Measurements from ENCODE around the gene AKAP5.
"Not testable (repeated sequence)": the region's sequence is repeated elsewhere in the genome, so short reads cannot be mapped to it uniquely, and the experiment has no call there.

Gene AKAP5

DNA sequence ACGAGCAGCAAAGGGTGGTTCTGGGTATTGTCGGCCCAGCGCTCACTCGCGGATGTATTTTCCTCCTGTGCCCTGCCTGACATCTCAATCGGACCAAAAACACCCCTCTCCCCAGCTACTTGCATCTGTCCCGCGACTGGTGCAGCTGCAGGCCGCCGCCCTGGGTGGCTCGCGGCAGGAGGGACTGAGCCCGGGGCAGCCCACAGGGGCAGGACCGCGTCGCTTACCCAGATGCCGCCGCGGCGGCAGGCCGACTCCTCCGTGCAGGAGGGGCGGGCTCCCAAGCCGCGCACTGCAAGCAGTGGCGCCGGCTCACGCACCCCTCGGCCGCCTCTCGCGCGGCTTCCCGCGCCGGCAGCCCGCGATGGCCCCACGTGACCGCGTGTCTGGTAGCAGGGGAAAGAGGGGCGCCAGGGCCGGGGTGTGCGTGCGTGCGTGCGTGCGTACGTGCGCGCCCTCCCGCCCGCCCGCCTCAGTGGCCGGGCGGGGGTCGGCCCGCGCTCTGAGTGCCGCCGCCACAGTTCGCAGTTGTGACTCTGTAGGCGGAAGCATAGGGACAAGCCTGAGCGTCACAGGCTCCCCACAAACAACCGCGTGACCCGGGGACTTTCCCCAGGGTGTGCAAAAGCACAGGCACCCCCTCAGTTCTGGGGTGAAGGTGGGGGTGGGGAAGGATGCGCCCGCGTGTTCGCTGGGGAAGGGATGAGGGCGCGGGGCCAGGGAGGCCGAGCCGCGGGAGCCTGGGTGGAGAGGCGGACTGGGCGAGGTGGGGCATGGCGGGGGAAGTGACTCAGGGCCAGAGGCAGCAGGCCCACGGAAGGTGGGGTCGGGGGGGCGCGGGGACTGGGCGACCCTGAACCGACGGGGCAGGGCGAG is 38.4 kb downstream of the AKAP5 start, which contains the start of gene ZBTB25:
Gene ZBTB25 (minus strand): TSS at position 405 of the 876 bp plus-strand sequence. CDS start 13,305 bp downstream, outside the sequence.
- peak; percentile 92 for DNase-seq (ENCODE audit: low read depth)

DNA sequence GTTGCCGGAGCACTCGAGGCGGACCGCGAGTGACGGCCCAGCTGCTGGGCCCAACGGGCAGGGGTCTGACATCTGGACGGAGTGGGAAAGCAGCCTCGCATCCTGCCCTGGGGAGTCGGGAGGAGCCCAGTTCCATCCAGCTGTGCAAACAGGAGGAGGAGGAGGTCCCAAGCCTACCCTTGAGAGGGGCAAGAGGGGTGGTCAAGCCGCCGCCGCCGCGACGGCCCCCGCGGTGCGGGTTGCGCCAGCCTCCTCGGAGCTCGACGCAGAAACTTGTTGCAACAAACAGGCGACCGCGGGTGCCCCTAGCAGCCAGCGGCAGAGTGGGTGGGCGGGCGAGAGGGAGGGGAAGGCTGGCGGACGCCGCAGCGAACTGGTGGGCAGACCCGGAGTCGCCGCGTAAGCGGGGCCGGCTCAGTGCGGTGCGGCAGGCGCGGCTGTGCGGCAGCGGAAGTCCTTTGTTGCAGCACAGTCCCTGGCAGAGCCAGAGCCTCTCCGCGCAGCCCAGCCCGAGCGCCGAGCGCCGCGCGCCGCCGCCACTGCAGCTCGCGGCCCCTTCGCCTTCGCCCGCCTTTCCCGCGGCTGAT is 39.1 kb downstream of the AKAP5 start, which contains the start of gene ZBTB1:
Gene ZBTB1 (plus strand): TSS at position 461 of the 587 bp plus-strand sequence. CDS start 16,735 bp downstream, outside the sequence.
- DNase-seq (ENCODE audit: low read depth), result peak; percentile 88

DNA sequence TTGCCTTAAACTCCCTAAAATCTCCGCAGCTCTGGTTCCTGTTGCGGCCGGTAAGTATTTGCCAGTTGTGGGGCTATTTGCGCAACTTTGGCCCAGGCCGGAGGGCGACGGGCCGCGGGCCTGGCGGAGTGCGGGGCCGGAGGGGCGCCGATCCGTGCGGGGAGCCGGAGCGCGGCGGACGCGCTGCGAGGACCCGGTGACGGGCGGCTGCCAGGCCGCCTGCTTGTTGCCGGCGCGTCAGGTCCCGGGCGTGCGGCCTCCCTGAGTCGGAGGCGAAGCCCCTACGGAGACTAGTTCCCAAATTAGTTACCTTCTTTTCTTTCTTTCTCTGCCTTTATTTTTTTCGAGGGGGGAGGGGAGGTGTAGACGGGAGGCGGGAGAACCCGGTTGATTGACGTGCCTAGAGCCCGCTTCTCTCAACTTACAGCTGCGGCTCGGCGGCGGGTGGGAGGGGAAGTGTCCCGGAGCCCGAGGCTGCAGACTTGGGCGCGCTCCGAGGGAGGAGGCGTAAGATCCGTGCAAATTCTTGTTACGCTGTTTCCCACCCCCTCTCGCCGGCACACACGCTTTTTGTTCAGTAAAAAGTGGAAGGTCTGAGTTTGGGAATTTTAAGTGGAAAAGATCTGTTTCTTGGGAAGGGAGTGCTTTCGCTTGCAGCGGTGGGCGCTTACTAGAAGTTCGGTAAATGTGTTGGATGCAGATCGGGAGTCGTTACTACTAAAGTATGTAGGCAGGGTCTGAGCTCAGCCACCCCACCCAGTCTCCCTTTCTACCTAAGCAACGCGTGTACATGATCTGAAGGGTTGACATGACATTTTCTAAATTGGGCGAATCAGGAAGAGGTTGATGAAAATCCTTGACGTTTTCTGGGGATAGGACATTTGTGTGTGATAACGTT is 39.8 kb downstream of the AKAP5 start:
- DNase-seq (ENCODE audit: low read depth), result peak; percentile 76

DNA sequence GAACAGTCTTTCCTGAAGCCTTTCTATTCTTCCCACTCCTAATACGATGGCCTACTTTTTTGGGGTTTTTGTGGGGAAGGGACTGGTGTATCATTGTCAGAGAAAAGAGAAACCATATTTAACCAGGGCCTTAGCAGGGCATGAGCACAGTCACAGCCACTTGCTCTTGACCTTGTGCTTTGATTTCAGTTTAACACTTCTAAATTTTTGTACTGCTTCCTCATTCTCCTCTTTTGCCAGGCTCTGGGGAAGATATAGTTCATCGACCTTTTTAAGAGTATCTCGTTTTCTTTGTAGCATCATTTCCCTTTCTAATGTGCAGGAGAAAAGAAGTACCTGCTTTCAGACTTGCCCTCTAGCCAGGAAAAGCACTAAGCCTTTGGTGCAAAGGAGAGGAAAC is 41.4 kb downstream of the AKAP5 start:
- DNase-seq (ENCODE audit: low read depth), result no peak

DNA sequence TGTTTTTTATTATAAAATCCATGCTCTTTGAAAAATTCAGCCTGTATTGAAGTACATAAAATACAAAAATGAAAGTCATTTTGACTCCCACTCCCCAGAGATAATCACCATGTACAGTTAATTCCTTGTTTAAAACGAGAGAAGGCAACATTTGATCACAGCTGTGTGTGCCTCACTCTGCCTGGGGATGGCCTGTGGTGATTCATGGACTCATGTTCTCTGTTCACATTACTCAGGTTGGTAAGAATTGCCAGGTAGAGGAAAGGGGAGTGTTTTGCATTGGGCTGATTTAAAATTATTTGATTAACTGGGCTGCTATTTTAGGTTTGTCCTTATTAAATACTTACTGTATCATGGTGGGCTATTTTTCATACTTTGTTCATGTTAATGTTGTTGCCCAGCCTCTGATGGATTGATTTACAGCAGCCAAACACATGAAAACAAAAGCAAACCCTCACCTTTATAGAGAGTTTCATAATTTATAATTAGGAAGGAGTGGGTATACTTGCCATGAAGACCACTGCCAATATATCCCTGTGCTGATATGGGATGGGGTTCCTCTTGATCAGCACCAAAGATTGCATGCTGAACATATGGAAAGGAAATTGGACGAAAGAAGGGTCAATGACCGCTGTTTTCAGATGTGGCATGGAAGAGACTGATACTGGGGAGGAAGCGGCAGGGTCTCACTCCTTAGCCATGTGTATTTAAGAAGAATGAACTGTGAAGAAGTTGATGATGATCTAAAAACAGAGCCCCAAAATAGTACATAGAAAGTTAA is 42.3 kb downstream of the AKAP5 start:
- DNase-seq (ENCODE audit: low read depth), result no peak

DNA sequence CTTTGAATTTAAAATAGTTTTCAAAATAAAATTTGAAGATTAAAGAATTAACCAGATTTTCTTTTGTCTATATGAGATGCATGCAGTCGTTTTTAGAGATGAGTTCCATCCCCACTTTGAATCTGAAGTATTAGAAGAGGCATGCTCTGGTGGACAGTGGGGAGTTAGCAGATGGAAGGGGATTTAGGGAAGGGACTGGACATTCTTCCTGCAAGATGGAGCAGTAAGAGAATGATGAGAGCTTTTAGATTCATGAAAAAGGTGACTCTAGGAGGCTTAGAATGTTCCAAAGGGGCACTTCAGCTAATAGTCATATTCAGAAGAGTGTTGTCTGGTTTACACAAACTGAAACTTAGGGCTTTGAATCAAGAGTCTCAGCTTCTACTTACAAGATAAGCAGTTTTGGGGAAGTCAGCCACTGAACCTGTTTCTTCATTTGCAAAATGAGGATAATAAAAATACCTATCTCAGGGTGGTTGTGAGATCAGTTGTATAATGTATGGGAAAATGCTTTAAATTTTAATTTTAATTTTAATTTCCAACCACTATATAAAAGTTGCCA is 43.0 kb downstream of the AKAP5 start:
- DNase-seq (ENCODE audit: low read depth), result no peak

DNA sequence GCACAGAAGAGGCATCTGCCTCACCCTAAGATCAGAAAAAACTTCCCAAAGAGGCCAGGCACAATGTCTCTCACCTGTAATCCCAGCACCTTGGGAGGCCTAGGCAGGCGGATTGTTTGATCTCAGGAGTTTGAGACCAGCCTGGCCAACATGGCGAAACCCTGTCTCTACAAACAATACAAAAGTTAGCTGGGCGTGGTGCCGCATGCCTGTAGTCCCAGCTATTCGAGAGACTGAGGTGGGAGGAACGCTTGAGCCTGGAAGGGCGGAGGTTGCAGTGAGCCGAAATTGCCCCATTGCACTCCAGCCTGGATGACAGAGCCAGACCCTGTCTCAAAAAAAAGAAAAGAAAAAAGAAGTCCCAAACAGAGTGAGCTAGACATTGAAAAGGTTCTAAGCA is 43.7 kb downstream of the AKAP5 start:
- DNase-seq (ENCODE audit: low read depth), result no peak

DNA sequence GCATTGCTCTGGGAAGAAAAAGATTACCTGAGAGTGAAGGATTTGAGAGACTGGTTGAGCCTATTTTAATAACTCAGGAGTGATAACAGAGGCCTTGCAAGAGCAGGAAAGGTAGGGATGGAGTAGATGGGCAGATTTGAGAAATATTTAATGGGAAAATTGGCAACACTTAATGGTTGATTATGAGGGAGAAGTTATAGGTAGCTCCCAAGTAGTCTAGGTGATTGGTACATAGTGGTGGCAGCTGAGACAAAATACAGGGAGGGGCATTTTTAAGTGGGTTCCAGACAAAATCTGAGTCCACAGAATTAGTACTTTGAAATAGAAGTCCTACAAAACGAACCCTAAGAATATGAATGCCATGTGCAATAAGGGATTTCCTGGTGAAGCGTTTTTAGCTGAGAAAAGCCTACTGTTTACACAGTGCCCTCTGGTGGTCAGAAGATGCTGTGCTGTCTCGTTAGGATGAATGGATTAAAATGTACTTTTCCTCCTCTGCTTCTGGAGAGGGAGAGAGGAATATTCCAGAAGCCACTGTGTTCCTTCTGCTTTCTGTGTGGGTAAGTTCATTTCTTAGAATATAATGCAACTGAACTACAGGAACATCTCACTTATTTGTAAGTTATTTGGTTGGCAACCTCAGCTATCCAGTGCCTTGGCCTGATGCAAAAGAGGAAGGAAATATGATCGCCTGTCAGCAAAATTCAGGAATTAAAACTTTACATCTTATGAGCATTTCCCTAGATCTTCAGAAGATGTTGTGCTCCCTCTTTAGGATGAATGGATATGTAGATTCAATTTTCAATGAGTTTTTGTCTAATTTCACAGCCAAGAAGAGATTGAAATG is 45.7 kb downstream of the AKAP5 start:
- peak; percentile 33 for DNase-seq (ENCODE audit: low read depth)

DNA sequence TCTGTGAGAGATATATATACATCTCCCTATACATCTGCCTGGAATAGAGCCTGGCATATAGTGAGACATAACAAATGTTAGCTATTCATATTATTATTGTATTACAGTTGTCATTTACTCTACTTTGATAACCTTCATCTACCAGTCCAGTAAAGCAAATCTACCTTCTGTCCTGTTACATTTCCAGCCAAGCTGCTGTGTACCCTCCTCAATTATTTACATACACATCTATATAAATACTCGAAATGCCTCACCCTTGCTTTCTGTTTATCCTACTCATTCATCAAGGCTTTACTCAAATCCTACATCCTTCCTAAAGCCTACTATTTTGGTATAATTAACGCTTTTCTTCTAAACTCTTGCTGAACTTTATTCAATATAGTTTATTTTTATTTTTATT is 48.0 kb downstream of the AKAP5 start:
- no peak for DNase-seq (ENCODE audit: low read depth)

DNA sequence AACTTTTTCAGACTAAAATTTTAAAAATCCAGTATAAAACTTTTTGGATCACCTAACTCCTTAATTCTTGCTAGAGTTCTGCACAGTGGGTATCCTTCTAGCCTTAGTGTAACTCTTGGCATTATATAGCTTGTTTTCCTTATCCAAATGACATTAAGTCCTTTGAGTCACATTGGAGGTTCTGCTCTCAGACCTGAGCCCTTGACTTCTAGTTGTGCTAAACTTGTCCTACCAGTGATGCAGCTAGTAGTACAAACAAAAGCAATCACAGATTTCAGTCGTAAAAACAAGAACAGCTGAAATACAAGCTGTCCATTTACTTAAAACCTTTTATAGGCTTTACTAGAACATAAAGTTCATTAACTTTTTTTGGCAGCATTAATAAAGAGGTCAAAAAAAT is 49.8 kb downstream of the AKAP5 start:
- no peak for DNase-seq (ENCODE audit: low read depth)

DNA sequence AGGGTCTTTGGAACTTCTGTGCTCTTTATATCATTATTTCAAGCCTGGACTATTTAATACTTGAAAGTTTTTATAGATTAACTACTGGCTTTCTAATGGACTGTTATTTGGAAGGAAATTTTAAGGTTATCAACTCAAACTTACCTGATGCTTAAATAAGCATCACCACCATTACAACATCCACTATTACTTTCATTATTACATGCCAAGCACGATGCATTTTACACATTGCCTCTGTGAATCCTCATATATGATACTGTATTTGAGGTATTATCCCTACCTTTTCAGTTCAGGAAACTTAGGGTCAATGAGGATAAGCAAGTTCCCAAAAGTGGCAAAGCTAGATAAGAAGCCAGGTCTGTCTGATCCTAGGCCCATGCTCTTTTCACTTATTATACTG is 51.7 kb downstream of the AKAP5 start:
- DNase-seq (ENCODE audit: low read depth), result no peak

DNA sequence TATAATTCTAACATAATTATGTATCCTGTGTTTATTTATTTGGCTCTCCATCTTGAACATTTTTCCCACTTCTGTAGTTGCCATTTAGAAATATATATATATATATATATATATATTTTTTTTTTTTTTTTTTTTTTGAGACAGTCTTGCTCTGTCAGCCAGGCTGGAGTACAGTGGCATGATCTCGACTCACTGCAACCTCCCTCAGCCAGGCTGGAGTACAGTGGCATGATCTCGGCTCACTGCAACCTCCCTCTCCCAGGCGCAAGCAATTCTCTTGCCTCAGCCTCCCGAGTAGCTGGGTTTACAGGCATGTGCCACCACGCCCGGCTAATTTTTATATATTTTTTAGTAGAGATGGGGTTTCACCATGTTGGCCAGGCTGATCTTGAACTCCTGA is 52.4 kb downstream of the AKAP5 start:
- not testable (repeated sequence) for DNase-seq (ENCODE audit: low read depth)

DNA sequence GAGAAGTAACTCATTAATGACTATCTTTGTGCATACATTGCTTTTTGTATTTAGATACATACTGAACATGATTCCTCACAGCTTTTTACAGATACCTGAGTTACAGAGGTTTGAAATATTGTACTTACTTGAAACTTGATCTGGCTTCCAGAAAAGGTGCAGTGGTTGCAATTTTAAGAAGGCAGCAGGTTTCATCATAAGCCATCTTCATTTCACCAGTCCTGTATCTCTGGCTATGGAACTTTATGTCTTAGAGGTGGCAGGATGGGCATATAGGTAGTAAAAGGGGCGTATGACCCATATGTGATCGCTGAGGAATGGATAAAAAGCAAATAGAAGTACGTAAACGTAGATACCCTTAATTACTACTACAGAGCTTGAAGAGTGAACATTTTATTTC is 52.9 kb downstream of the AKAP5 start:
- no peak for DNase-seq (ENCODE audit: low read depth)

DNA sequence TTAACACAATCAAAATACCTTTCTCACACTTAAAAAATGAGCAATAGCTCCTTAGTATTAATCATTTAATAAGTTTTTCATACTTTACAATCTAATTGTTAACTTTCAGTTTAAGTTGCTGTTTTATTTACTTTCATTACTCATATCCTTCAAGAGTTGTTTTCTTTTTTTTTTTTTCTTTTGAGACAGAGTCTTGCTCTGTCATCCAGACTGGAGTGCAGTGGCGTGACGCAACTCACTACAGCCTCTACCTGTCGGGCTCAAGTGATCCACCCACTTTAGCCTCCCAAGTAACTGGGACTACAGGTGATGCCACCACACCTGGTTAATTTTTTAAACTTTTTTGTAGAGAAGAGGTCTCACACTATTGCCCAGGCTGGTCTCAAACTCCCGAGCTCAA is 55.4 kb downstream of the AKAP5 start:
- no peak for DNase-seq (ENCODE audit: low read depth)

DNA sequence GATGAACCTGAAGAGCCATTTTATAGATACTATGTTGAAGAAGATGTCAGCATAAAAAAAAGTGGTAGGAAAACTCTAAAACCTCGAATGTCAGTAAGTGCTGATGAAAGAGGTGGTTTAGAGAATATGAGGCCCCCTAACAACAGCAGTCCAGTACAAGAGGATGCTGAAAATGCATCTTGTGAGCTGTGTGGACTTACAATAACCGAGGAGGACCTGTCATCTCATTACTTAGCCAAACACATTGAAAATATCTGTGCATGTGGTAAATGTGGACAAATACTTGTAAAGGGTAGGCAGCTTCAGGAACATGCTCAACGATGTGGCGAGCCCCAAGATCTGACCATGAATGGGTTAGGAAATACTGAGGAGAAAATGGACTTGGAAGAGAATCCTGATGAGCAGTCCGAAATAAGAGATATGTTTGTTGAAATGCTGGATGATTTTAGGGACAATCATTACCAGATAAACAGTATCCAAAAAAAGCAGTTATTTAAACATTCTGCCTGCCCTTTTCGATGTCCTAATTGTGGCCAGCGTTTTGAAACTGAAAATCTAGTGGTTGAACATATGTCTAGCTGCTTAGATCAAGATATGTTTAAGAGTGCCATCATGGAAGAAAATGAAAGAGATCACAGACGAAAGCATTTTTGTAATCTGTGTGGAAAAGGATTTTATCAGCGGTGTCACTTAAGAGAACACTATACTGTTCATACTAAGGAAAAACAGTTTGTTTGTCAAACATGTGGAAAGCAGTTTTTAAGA is 57.5 kb downstream of the AKAP5 start:
- no peak for DNase-seq (ENCODE audit: low read depth)
